ENCODE measurements around the gene MCU. TPM values are rescaled to one million over a fixed set of nuclear protein-coding genes. Genes with fewer than 3 reads are reported as not detected.

Gene MCU
- total and polyA plus RNA-seq, 10 of the 15 experiments (the other 5 are each of a cell fraction or from before 2014, with no cell fraction given), result 5.1 to 49.1 (median 17.9) TPM

GRCh38 chr10:72885953-72886352 is 194.0 kb downstream of the MCU start:
- Histone ChIP-seq H3K4me3 (no peak overlapping the region), H2AFZ (ENCODE audit: control insufficient read depth, low read depth, low read length) (no peak overlapping the region), H3K27me3 (replicated peaks in 1 of 2; ENCODE audit: control insufficient read depth in 2 of 2, insufficient read depth in 2 of 2, low read length in 1 of 2) (no peaks in the 10 kb centered on the region), H3K4me2 (ENCODE audit: control insufficient read depth, insufficient read depth) (no peak overlapping the region), H3K36me3 (ENCODE audit: control insufficient read depth in 2 of 2, insufficient read depth in 2 of 2, low read length in 1 of 2) (no peaks in the 10 kb centered on the region), H3K4me1 (ENCODE audit: control insufficient read depth, insufficient read depth, low read length) (no peaks in the 10 kb centered on the region), H3K9me3 (replicated peaks; ENCODE audit: control insufficient read depth, insufficient read depth, low read length) (no peaks in the 10 kb centered on the region), H3K9ac (ENCODE audit: control insufficient read depth, insufficient read depth, low read length) (no peak overlapping the region), H4K20me1 (ENCODE audit: control insufficient read depth, insufficient read depth) (no peaks in the 10 kb centered on the region), H3K79me2 (ENCODE audit: control insufficient read depth, insufficient read depth, low read length) (no peaks in the 10 kb centered on the region), H3K27ac (ENCODE audit: control insufficient read depth, insufficient read depth) (no peak overlapping the region)
- in situ Hi-C loops (cut with MboI) (no loop called here), intact Hi-C loops (cut with micrococcal nuclease; ENCODE audit: unreplicated experiment) (no loop called here)
- ChIA-PET POLR2A (interaction anchor here (0.6 kb wide), 1 partner anchor 198 kb away, joined by 3 read pairs; no protein-coding TSS in a partner anchor), SMC1A (ENCODE audit: uncharacterized antibody, unreplicated experiment) (interaction anchor here (0.8 kb wide), 1 partner anchor 521 kb away, joined by 5 read pairs; no protein-coding TSS in a partner anchor), CTCF (interaction anchor here (1.8 kb wide), 1 partner anchor 10 kb away, joined by 5 read pairs; no protein-coding TSS in a partner anchor), RAD21 (ENCODE audit: unreplicated experiment) (no interaction called here)
- no peak for TF ChIP-seq YY1 (IDR thresholded peaks at IDR 0.05; ENCODE audit: low read depth, low read length)
- TF ChIP-seq ZNF687 (IDR thresholded peaks at IDR 0.05), result no peak
- TF ChIP-seq ESRRA (IDR thresholded peaks at IDR 0.05; ENCODE audit: low read length), result no peak
- TF ChIP-seq ZNF217 (IDR thresholded peaks at IDR 0.05), result no peak
- TF ChIP-seq, protein P1, sequence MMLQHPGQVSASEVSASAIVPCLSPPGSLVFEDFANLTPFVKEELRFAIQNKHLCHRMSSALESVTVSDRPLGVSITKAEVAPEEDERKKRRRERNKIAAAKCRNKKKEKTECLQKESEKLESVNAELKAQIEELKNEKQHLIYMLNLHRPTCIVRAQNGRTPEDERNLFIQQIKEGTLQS (IDR thresholded peaks at IDR 0.05; ENCODE audit: borderline replicate concordance, extremely low read depth, low read depth, low read length), result no peak
- TF ChIP-seq TCF12 (IDR thresholded peaks at IDR 0.05; ENCODE audit: low read depth, low read length), result no peak
- TF ChIP-seq KAT2A (conservative IDR thresholded peaks at IDR 0.05; ENCODE audit: control insufficient read depth, low read depth, low read length), result no peak
- TF ChIP-seq CHD1 (IDR thresholded peaks at IDR 0.05; ENCODE audit: low read depth, low read length), result no peak
- FAIRE-seq (no peak), ATAC-seq (no peak), DNase-seq (ENCODE audit: low read depth, low spot score) (no peak)
- WGBS (ENCODE audit: insufficient coverage, insufficient replicate concordance, low lambda C conversion rate, missing lambda C conversion rate), result 35% methylated on average over 2 of the region's 2 CpGs
- no TSS peak for BruUV-seq (replicated peaks)

All from GM12878 (cell line).